Measurements from ENCODE around the gene RAB11FIP3.
A peak's percentile ranks its signal among the peaks of the same experiment; 100 is the strongest.

The RAB11FIP3 gene

GRCh38 chr16:391885-392335 lies 33.5 kb upstream of the RAB11FIP3 start:
- no peak for TF ChIP-seq Cebpa-rat (IDR thresholded peaks at IDR 0.05)
- no peaks in the 10 kb centered on the region for H4K20me1 ChIP-seq

GRCh38 chr16:392450-393030 lies 32.9 kb upstream of the RAB11FIP3 start:
- Histone ChIP-seq H3K27me3 (no peaks in the 10 kb centered on the region), H3K36me3 (no peaks in the 10 kb centered on the region), H3K27ac (no peak overlapping the region), H3K9ac (no peak overlapping the region), H3K9me3 (no peaks in the 10 kb centered on the region), H3K4me1 (peaks cover 19% of the 10 kb centered on the region), H3K4me3 (no peak overlapping the region), H4K20me1 (no peaks in the 10 kb centered on the region), H3K4me2 (no peak overlapping the region)
- TF ChIP-seq Cebpa-rat (IDR thresholded peaks at IDR 0.05) = no peak

More at GRCh38 chr16:391885-392335, 33.5 kb upstream of the RAB11FIP3 start:
- no peaks in the 10 kb centered on the region for H3K36me3 ChIP-seq
- no peak overlapping the region for H3K4me3 ChIP-seq
- H3K9ac ChIP-seq = no peak overlapping the region
- peaks cover 19% of the 10 kb centered on the region for H3K4me1 ChIP-seq
- no peaks in the 10 kb centered on the region for H3K9me3 ChIP-seq
- H3K27ac ChIP-seq = no peak overlapping the region
- H3K27me3 ChIP-seq = no peaks in the 10 kb centered on the region
- no peak overlapping the region for H3K4me2 ChIP-seq

- Histone ChIP-seq H3K9ac (no peak overlapping the region; the same call in 1 of the 2 replicates), H3K36me3 (peaks cover 26% of the 10 kb centered on the region), H3K9me3 (no peaks in the 10 kb centered on the region), H3K4me3 (peak overlapping the region; percentile 81), H3K4me1 (peaks cover 51% of the 10 kb centered on the region), H3K4me2 (peak overlapping the region; percentile 79), H4K20me1 (peaks cover 28% of the 10 kb centered on the region), H3K27ac (no peak overlapping the region), H3K27me3 (no peaks in the 10 kb centered on the region)
- TF ChIP-seq Cebpa-rat (IDR thresholded peaks at IDR 0.05) = no peak
Measured at GRCh38 chr16:396199-396598, 29.2 kb upstream of the RAB11FIP3 start.

GRCh38 chr16:396605-397004 lies 28.8 kb upstream of the RAB11FIP3 start:
- Histone ChIP-seq H4K20me1 (peaks cover 28% of the 10 kb centered on the region), H3K4me2 (peak overlapping the region; percentile 79), H3K36me3 (peaks cover 26% of the 10 kb centered on the region), H3K4me3 (peak overlapping the region; percentile 81), H3K9ac (peak overlapping the region; percentile 57), H3K4me1 (peaks cover 51% of the 10 kb centered on the region), H3K27me3 (no peaks in the 10 kb centered on the region), H3K9me3 (no peaks in the 10 kb centered on the region), H3K27ac (no peak overlapping the region; the same call in 1 of the 2 replicates)
- TF ChIP-seq Cebpa-rat (IDR thresholded peaks at IDR 0.05) = no peak

- TF ChIP-seq Cebpa-rat (IDR thresholded peaks at IDR 0.05) = no peak
- H3K9me3 ChIP-seq = no peaks in the 10 kb centered on the region
- H3K4me1 ChIP-seq = peaks cover 53% of the 10 kb centered on the region
- peaks cover 26% of the 10 kb centered on the region for H3K36me3 ChIP-seq
- peak within 1 kb of the TSS; percentile 81 for H3K4me3 ChIP-seq
- H3K27ac ChIP-seq = peak within 1 kb of the TSS; percentile 95
- H3K9ac ChIP-seq = peak within 1 kb of the TSS; percentile 92
- H4K20me1 ChIP-seq = peaks cover 28% of the 10 kb centered on the region
- peak within 1 kb of the TSS; percentile 95 for H3K4me2 ChIP-seq
- no peaks in the 10 kb centered on the region for H3K27me3 ChIP-seq
Measured at GRCh38 chr16:397135-397661, 28.3 kb upstream of the RAB11FIP3 start, which contains the start of gene NME4. Gene NME4 (plus strand): TSS chr16:397199. CDS start chr16:397223, 24 bp downstream.

- H3K4me3 ChIP-seq = peak overlapping the region; percentile 40
Measured at GRCh38 chr16:397736-398332, 27.6 kb upstream of the RAB11FIP3 start.

GRCh38 chr16:398561-399339 lies 26.7 kb upstream of the RAB11FIP3 start:
- peaks cover 26% of the 10 kb centered on the region for H3K36me3 ChIP-seq
- TF ChIP-seq Cebpa-rat (IDR thresholded peaks at IDR 0.05) = no peak
- H3K4me3 ChIP-seq = no peak overlapping the region
- H3K9me3 ChIP-seq = no peaks in the 10 kb centered on the region
- H4K20me1 ChIP-seq = peaks cover 28% of the 10 kb centered on the region
- H3K4me1 ChIP-seq = peaks cover 62% of the 10 kb centered on the region
- peak overlapping the region; percentile 24; the same call in 1 of the 2 replicates for H3K9ac ChIP-seq
- peak overlapping the region; percentile 95 for H3K4me2 ChIP-seq
- H3K27ac ChIP-seq = no peak overlapping the region
- no peaks in the 10 kb centered on the region for H3K27me3 ChIP-seq

More at GRCh38 chr16:397736-398332, 27.6 kb upstream of the RAB11FIP3 start:
- Histone ChIP-seq H3K36me3 (peaks cover 26% of the 10 kb centered on the region), H3K27ac (peak overlapping the region; percentile 35; the same call in 1 of the 2 replicates), H3K4me2 (peak overlapping the region; percentile 95), H4K20me1 (peaks cover 28% of the 10 kb centered on the region), H3K4me1 (peaks cover 59% of the 10 kb centered on the region), H3K9me3 (no peaks in the 10 kb centered on the region), H3K27me3 (no peaks in the 10 kb centered on the region), H3K9ac (0 out of 2 replicates have a peak overlapping the region, but pooled peaks have one; percentile 24)
- no peak for TF ChIP-seq Cebpa-rat (IDR thresholded peaks at IDR 0.05)

GRCh38 chr16:399340-400019 lies 26.0 kb upstream of the RAB11FIP3 start:
- no peak for TF ChIP-seq Cebpa-rat (IDR thresholded peaks at IDR 0.05)

More at GRCh38 chr16:399340-400019, 26.0 kb upstream of the RAB11FIP3 start:
- Histone ChIP-seq H3K9me3 (no peaks in the 10 kb centered on the region), H3K4me1 (peaks cover 62% of the 10 kb centered on the region), H4K20me1 (peaks cover 28% of the 10 kb centered on the region), H3K9ac (0 out of 2 replicates have a peak overlapping the region, but pooled peaks have one; percentile 4), H3K27ac (0 out of 2 replicates have a peak overlapping the region, but pooled peaks have one; percentile 79), H3K36me3 (peaks cover 26% of the 10 kb centered on the region), H3K27me3 (no peaks in the 10 kb centered on the region), H3K4me2 (peak overlapping the region; percentile 95; the same call in 1 of the 2 replicates), H3K4me3 (no peak overlapping the region)

Data from BLaER1 (cell line).